Eye (tissue), 1 donor: Measurements from ENCODE around the gene CACNA1E.
"Not testable (repeated sequence)": the region's sequence is repeated elsewhere in the genome, so short reads cannot be mapped to it uniquely, and the experiment has no call there.

Experiments used
- DNase-seq: peaks from one replicate; pipeline ENCODE4 v3.0.0-alpha.2; 2015

CACNA1E gene

DNA sequence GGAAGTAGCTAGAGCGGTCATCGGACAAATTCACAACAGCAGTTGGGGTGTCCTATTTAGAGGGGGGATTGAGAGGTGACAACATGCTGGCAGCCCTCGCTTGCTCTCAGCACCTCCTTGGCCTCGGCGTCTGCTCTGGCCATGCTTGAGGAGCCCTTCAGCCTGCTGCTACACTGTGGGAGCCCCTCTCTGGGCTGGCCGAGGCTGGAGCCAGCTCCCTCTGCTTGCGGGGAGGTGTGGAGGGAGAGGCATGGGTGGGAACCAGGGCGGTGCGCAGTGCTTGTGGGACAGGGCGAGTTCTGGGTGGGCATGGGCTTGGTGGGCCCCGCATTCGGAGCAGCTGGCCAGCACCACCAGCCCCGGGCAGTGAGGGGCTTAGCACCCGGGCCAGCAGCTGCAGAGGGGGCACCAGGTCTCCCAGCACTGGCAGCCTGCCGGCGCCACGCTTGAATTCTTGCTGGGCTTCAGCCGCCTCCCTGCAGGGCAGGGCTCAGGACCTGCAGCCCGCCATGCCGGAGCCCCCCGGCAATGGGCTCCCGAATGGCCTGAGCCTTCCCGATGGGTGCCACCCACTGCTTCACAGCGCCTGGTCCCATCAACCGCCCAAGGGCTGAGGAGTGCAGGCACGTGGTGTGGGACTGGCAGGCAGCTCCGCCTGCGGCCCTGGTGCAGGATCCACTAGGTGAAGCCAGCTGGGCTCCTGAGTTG lies 349.0 kb downstream of the CACNA1E start:
- not testable (repeated sequence) for DNase-seq

GRCh38 chr1:181846001-181846645 lies 362.8 kb downstream of the CACNA1E start:
- no peak for DNase-seq

- DNase-seq = no peak
Observed at GRCh38 chr1:181846681-181847080, 363.4 kb downstream of the CACNA1E start.

DNA sequence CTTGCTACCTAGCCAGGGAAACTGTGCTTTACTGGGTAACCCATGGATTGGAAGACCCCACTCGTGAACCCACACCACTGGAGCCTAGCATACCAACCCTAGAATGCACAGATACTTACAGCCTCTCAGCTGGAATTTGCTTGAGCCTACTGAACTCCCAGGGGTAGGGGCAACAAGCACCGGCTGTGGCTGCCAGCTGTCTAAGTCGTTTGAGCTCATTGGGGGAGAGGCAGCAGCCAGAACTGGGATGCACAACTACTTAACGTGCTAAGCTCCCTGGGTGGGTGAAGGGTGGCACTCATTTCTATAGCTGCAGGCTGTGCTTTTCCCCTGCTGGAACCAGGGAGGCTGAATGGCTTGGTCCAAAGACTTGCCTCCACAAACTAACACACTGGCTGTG lies 365.8 kb downstream of the CACNA1E start:
- DNase-seq = no peak

GRCh38 chr1:181854212-181854611 lies 370.9 kb downstream of the CACNA1E start:
- DNase-seq = not testable (repeated sequence)

DNA sequence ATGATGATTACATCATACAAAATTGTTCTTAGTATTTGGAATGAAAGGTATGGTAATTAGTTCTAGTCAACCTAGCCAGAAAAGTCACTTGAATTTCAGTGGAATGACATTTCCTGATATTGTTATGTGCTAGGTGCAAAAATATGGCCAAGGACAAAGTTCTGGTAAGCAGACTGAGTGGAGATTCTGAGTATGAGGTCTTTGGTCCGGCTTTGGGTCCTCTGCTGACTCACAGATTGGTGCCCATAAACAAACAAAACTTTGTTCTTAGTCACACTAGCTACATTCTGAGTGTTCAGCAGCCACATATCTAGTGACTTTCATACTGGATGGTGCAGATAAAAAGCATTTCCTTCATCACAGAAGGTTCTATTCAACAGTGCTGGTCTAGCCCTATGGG lies 372.1 kb downstream of the CACNA1E start:
- no peak for DNase-seq
